Fibroblast of skin of left biceps (primary cell): ENCODE data around the gene CEP85.

Experiments
- DNase-seq, 2 experiments: peaks; one replicate each; pipeline ENCODE4 v3.0.0-alpha.2; 2013; ENCODE audit warnings: low read depth in 2 of 2

Gene CEP85

GRCh38 chr1:26277719-26278118 lies 43.7 kb downstream of the CEP85 start:
- no peak for DNase-seq

GRCh38 chr1:26278303-26278702 lies 44.3 kb downstream of the CEP85 start:
- DNase-seq = no peak

GRCh38 chr1:26278724-26279455 lies 44.9 kb downstream of the CEP85 start:
- DNase-seq = no peak

DNA sequence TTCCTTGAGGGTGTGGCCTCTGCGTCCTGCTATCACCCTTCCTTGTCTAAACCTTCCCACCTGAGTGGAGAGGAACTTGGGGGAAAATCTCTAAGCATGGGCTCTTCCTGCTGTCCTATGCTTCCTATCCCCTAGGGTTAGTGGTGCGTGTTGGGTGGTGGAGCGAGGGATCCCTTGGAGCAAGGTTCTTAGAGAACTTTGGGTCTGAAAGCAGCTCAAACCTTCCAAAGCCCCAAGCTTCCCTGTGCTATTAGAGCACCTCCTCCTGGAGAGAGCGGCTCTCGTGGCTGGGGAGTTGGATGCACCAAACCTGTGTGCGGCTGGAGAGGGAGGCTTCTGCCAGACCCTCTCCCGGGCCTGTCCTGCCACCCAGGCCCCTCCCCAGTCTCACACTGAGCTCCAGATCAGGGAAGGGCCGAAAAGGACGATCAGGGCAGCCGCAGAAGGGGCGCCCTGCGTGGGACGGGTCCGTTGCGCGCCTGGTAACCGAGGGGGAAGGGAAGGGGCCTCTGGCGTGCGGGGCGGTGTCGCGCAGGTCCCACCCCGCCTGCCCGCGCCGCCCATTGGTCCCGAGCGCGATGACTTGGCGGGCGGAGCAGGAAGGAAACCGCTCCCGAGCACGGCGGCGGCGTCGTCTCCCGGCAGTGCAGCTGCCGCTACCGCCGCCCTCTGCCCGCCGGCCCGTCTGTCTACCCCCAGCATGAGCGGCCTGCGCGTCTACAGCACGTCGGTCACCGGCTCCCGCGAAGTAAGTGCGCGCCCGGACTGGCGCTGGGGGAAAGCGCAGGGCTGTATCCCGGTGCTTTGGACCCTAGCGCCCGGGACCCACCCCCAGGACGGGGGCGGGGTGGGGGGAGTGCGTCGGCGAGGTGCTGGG lies 45.7 kb downstream of the CEP85 start, which contains the start of gene SH3BGRL3:
TSS of gene SH3BGRL3 (plus strand) at position 631 of the 877 bp plus-strand sequence. CDS start at position 701, 70 bp downstream.
- peak; percentile 46 to 52 for DNase-seq

DNA sequence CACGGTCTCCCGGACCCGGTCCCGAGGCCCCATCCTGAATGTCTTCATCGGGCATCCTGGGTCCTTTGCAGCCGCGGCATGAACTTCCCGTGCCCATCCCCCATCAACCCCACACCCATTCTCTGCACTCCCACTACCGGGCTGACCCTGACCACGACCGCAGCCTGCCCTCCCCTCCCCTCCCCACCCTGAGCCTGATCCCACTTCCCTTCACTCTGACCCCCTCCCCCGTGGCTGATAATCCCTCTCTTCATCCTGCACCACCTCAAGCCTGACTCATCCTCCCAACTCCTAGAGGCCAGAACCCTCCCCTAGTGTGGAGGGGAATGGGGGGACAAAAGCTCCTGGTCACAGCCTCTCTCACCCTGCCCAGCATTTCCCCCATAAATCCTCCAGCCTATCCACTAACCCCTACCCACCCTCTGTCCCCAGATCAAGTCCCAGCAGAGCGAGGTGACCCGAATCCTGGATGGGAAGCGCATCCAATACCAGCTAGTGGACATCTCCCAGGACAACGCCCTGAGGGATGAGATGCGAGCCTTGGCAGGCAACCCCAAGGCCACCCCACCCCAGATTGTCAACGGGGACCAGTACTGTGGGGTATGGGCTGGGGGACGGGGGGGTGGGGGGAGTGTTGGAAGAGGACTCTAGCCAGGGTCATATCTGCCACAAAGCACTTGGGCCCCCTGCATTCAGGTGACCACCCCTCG lies 46.5 kb downstream of the CEP85 start:
- no peak for DNase-seq

- no peak for DNase-seq
Measured at GRCh38 chr1:26281091-26281958, 47.3 kb downstream of the CEP85 start.

DNA sequence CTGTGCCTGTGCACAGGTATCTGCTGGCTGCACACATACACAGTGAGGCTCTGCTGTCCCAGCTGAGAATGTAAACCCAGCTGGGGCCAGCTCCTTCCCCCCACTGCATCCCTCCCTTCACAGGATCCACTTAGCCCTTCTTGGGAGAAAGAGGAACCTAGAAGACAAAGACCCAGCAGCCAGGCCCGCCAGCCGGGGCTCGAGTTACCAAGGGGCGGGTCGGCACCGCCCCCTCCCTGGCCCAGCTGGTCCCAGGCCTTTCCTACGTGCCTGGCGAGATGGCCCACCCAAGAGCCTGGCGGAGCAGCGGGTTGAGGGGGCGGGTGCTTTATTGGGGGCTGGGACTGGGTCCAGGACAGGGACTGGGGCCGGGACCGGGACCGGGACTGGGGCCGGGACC lies 48.0 kb downstream of the CEP85 start:
- no peak for DNase-seq

- no peak for DNase-seq
Measured at GRCh38 chr1:26282401-26282918, 48.5 kb downstream of the CEP85 start.

DNA sequence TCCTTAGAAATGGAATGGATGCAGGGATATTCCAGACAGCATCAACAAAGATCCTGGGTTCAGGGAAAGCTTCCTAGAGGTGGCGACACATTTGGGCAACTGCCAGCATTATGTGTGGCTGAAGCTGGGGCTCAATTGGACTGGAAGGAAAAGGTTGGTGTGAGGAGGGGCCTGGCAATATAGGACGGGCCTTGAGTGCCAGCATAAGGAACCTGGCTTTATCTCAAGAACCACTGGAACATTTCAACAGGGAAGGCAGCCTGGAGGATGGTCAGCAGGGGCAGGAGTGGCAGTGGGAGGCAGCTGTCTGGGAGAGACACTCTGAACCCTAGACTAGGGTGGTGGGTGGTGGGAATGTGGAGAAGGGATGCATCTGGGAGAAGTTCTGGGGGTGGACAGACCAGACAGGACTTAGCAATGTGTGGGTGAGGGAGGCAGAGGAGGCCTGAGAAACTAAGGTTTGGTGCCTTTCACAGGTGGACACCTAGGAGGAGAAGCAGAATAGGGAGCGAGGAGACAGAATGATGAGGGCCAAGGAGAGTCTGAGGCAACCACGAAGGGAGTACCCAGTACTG lies 49.4 kb downstream of the CEP85 start:
- no peak for DNase-seq

DNA sequence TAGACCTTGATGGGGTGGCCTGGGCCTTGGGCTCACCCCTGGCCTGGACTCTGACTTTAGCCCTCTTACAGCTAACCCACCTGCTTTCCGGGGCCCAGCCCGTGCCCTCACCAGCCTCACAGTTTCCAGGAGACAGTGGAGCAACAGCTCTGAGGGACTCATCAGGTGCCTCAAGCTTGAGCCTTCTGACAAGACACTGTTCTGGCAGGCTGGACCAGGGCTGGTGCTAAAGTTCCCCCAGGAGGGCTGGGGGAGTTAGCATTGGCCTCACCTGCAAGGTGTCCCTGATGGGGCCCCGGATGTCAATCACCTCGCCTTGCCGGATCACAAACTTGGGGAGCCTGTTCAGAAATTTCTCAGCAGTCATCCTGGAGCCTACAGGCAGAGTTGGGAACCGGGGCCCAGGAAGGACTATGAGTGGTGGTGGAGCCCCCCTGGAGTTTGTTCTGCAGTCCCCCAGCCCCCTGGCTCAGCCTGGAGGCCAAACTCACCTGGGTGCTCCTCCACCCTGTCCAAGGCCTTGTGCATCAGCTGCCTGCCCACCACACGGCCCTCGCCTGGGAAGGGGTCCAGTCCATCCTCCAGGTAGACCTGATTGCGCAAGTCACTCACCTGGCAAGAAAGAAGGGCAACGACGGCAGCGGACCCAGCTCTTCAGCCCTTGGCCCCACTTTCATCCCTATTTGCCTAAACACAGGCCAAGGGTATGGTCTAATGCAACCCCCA lies 50.0 kb downstream of the CEP85 start:
- DNase-seq = no peak

- DNase-seq = peak in 1 of 2 experiments; percentile 44
Measured at GRCh38 chr1:26284597-26285347, 50.8 kb downstream of the CEP85 start.

DNA sequence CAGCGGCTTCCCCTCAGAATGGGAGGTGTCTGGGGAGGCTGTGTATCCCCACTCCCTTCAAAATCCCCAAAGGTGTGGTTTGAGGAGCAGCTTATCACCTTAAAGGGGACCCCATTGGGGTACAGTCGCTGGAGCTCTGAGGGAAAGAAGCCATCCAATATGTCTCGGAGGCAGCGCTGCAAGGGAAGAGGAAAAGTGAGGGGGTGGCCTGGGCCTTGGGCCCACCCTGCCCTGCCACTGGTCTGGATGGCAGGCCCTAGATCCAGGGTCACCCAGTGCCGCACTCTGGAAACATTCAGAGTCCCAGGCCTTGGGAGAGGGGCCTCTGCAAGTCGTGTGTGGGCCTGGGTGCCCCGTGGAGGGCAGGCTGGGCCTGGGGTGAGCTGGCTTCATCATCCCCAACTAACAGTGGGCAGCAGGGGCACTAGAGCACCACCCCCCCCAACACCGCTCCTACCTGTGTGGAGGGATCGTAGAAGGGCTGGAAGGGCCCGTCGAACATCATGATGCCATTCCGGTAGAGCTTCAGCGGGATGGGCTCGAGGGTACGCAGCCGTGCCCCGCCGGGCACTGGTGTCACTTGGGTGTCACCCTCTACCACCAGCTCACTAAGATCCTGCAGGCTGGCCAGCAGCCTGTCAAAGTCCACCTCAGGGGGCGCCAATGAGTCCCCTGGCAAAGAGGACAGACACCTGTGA lies 51.5 kb downstream of the CEP85 start:
- DNase-seq = no peak

DNA sequence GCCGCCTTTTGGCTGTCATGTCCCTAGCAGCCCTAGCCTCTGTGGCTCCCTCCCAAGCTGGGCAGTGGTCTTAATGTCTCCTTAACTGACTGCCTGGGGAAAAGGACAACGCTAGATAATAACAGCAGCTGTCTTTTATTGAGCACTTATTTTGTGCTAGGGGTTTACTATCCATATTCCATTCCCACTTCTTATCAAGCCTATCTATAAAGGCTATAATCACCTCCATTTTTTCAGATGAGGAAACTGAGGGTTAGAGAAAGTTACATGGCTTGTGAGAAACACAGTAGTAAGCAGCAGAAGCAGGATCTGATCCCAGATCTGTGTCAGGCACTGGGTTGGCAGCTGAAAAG lies 52.0 kb downstream of the CEP85 start:
- DNase-seq = no peak

- DNase-seq = no peak
Measured at GRCh38 chr1:26287033-26287711, 53.2 kb downstream of the CEP85 start.

GRCh38 chr1:26287811-26288210 lies 53.8 kb downstream of the CEP85 start:
- DNase-seq = no peak

- DNase-seq = no peak
Measured at GRCh38 chr1:26288311-26288941, 54.4 kb downstream of the CEP85 start.

DNA sequence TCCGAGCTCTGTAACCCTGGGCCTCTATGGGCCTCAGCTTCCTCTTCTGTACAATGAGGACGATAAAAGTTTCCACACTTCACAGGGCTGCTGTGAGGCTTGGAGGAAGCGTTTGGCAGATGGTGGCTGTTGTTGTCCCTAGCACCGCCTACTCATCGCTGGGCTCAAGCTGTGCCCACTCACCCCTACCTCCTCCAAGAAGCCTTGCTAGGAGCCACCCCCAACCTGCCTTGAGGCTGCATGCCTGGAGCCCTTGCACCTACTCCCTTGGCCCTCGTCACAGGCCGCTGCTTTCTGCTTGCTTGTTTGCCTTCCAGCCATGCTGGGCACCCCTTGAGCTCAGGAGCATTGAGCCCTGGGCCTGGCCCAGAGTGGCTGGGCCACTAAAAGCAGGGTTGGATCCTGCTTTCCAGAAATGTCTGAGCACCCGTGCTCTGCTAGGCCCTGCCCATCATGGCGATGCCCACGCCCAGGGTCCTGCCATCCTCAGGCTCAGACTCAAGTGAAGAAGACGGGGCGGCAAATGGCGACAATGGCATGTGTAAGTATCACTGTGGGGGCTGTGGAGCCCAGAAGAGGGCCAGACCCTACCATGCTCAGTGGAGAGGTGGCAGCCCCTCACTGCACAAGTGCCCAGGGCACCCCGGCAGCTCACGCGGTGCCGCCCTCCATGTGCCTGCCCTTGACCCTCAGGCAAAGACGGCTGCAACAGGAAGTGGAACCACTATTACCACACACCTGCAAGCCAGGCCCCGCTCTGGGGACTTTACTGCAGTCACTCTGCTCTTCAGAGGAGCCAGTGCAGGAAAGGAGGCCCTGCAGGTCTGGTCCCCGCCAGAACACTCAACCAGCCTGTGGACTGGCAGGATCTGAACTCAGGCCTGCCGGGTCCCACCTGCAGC lies 55.4 kb downstream of the CEP85 start:
- DNase-seq = no peak
